Testis (tissue), 2 donors: ENCODE results near the gene BEND5.

ENCODE experiments used
- POLR2A ChIP-seq: fragments of 450-650 bp; IDR thresholded peaks from one replicate; pipeline ENCODE4 v1.6.1; 2017; ENCODE audit warnings: antibody characterized with exemption, mild to moderate bottlenecking, moderate library complexity
- TF ChIP-seq, protein P1 (sequence below), 3 experiments: fragments of 450-650 bp in 2 of 3; fragments of 200-600 bp in 1 of 3; sonication (generic) in 1 of 3; IDR thresholded peaks; one replicate each; pipeline ENCODE4 v1.5.1; 2016 to 2019; ENCODE audit warnings: antibody characterized with exemption in 3 of 3, mild to moderate bottlenecking in 2 of 3, moderate library complexity in 1 of 3

DNA sequence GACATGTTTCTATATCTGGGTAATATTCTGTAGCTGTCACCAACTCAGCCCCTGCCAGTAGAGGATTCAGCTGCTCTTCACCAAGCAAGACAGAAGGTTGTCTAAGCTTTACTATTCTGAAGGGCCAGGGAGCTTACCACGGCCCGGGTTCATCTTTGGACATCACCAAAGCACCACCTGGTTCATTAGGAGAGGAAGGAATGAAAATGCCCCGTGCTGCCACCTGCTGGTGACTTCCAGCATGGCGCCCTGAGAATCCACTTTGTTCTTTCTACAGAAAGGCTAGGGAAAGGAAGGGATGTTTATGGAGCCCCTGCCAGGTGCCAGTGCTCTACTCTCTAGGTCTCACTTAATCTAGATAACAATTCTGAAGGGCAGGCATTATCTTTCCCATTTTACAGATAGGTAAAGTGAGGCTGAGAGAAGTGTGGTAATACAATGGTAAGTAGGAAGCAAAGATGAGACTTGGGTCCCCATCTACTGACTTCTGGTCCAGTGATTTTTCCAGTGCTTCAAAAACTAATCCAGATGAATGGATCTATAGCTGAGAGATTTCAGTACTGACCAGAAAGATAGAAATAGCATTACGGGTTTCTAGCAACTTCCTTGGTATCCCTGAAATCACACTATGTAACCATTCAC, 79.5 kb downstream of the BEND5 start:
- TF ChIP-seq, protein P1, sequence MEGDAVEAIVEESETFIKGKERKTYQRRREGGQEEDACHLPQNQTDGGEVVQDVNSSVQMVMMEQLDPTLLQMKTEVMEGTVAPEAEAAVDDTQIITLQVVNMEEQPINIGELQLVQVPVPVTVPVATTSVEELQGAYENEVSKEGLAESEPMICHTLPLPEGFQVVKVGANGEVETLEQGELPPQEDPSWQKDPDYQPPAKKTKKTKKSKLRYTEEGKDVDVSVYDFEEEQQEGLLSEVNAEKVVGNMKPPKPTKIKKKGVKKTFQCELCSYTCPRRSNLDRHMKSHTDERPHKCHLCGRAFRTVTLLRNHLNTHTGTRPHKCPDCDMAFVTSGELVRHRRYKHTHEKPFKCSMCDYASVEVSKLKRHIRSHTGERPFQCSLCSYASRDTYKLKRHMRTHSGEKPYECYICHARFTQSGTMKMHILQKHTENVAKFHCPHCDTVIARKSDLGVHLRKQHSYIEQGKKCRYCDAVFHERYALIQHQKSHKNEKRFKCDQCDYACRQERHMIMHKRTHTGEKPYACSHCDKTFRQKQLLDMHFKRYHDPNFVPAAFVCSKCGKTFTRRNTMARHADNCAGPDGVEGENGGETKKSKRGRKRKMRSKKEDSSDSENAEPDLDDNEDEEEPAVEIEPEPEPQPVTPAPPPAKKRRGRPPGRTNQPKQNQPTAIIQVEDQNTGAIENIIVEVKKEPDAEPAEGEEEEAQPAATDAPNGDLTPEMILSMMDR (IDR thresholded peaks at IDR 0.05): peak; percentile 71 to 95 (median 72)
- TF ChIP-seq POLR2A: no peak
